ENCODE data around the gene CTSE.
A peak's percentile ranks its signal among the peaks of the same experiment; 100 is the strongest.

Gene CTSE

GRCh38 chr1:206049919-206050600 is 26.4 kb upstream of the CTSE start:
- DNase-seq, result no peak

DNA sequence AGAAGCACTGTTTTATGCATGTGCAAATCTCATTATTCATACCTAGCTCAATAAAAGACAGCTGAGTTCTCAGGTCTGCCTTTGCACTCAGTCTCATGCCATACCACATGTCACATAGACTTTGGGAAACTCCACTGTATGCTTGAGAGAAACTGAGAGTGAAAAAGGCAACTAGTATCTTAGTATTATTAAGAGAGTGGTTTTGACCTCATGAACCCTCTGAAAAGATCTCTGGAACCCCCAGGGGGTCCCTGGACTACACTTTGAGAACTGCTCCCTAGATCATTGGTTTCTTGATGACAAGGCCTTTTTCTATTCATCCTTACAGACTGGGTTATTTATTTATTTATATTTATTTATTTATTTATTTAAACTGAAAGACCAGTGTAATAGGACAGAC is 25.6 kb upstream of the CTSE start:
- DNase-seq, result no peak

- DNase-seq, result no peak
Measured at GRCh38 chr1:206048582-206048981, 24.9 kb upstream of the CTSE start.

DNA sequence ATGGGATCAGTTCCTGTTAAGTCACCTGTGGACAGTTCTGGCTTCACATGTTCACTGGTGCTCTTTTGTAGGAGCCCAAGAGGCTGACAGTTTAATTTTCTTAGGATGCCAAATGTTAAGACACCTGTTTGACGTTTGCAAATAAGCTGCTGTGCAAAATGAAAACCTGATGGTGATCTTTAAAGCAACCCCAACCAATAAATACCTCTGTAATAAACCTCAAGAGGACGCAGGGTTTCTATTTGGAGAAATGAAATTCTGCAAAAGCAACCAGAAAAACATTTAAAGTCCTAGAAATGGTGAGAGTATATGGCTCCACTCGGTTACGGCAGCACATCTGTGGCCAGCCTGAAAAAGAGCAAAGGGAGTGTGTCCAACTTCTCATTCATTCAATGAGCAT is 23.6 kb upstream of the CTSE start:
- DNase-seq, result no peak

- no peak for DNase-seq
Measured at GRCh38 chr1:206041640-206042039, 17.9 kb upstream of the CTSE start.

DNA sequence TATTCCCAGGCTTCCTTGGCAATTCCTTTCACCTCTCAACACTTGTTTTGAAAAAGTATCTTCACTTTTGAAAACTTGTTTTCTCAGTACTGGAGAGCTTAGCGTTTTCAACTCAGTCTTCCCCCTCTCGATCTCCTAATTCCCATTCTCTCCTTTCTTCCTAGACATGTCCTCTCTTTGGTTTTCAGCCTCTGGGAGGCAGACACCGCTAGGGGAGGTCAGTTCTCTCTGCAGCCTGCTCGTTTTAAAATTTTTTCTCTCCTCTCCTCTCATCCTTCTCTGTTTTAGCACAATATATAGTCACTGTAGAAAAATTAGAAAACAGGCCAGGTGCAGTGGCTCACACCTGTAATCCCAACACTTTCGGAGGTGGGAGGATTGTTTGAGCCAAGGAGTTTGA is 16.6 kb upstream of the CTSE start:
- no peak for DNase-seq

GRCh38 chr1:206039046-206039973 is 15.6 kb upstream of the CTSE start:
- DNase-seq, result no peak

GRCh38 chr1:206037581-206037980 is 13.9 kb upstream of the CTSE start:
- no peak for DNase-seq

DNA sequence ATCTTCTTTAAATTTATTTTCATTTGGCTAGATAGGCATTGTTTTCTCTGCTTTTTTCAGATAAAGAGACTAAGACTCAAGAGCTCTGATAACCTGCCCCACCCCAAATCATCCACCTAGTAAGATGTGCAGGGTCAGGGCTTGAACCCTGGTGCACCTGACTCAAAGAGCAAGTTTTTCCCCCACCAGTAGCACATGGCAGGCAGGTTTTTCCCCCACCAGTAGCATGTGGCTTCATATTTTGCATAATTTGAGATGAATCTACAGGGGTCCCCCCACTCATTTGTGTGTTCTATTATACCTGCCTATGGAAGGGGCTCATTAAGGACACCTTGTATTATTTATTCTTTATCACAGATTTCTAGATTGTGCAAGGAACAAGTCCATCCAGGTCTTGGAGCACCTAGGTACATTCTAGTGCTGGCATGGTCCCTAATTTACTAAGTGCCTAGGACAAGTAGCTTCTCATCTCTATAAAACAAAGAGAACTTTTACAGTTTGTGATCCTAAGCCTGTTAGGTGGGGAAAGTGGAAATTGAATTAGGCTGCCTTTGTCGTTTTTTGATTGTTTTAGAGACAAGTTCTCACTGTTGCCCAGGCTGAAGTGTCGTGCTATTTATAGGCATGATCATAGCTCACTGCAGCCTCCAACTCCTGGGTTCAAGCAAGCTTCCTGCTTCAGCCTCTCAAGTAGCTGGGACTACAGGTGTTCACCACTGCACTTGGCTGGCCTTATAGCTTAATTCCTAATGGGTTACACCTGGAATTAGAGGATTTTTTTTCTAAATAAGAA is 13.2 kb upstream of the CTSE start:
- no peak for DNase-seq

- DNase-seq, result peak; percentile 26
Measured at GRCh38 chr1:206035027-206035426, 11.3 kb upstream of the CTSE start.

GRCh38 chr1:206032380-206033140 is 8.9 kb upstream of the CTSE start:
- no peak for DNase-seq

DNA sequence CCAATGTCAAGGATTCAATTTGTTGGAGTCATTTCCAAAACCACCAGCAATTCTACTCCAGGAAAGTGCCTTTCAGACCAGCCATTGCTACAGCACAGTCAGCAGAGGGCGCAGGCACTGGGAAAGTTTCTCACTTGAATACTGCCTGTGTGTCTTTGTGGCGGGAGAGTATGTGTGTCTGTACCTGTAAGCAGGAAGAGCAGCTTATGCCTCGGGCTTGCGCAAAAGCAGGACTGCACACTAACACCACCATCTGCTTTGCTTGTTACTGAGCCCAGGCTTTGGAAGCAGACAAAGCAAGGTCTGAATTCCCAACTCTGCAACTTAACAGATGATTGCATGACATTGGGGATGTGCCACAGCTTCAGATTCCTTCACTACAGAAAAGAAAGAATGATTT is 7.0 kb upstream of the CTSE start:
- DNase-seq, result peak; percentile 77

DNA sequence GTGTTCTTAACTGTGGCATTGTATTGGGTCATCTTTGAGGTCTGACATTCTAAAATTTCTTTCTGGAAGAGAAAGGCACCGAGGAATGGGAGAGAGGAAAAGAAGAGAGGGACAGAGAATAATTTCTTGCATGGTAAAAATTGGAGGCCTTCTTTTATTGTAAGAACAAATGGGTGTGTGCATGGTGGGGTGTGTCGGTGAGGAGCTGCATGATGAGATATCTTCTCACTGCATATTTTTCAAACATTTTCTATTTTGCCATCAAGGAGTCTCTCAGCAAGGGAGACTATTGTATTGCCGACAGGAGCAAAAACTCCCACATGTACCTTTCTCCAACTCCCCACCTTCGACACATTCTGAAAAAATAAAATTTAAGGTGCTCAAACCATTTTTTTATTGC is 6.5 kb upstream of the CTSE start:
- no peak for DNase-seq

DNA sequence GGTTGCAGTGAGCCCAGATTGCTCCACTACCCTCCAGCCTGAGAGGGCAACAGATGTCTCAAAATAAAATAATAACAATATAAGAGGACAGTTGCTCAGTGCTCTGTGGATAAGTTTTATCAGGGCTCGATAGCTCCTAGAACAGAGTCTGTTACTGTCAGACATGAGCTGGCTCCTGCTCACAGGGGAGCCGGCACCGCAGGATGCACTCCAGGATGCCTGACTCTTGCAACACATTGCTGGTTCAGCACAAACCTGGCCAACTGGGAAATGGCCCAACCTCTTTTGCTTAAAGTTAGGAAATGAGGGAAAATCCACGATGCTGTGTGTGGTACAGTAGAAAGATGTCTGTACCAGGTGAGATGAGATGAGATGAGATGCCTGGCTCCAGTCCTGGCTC is 5.8 kb upstream of the CTSE start:
- DNase-seq, result no peak

DNA sequence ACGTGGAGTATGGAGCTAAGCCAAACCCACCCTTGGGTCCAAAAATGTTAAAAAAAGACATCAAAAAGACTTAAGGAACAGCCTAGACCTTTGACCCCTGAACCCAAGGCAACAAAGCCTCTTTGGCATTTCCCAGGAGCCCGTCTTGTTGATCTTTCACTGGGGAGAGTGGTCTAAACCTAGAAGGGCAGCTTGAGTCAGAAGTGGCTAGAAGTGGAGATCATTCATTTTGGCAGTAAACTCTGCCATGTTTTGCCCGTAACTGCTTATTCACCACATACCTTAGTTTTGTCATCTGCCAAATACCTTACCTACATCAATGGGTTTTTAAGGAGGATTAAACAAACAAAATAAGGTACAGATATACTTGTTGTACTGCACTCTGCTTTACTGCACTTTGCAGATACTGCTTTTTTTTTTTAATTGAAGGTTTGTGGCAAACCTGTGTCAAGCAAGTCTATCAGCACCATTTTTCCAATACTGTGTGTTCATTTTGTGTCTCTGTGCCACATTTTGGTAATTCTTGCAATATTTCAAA is 1.7 kb upstream of the CTSE start:
- DNase-seq, result no peak

- DNase-seq, result no peak
Measured at GRCh38 chr1:206022766-206023165, 929 bp downstream of the CTSE start.

DNA sequence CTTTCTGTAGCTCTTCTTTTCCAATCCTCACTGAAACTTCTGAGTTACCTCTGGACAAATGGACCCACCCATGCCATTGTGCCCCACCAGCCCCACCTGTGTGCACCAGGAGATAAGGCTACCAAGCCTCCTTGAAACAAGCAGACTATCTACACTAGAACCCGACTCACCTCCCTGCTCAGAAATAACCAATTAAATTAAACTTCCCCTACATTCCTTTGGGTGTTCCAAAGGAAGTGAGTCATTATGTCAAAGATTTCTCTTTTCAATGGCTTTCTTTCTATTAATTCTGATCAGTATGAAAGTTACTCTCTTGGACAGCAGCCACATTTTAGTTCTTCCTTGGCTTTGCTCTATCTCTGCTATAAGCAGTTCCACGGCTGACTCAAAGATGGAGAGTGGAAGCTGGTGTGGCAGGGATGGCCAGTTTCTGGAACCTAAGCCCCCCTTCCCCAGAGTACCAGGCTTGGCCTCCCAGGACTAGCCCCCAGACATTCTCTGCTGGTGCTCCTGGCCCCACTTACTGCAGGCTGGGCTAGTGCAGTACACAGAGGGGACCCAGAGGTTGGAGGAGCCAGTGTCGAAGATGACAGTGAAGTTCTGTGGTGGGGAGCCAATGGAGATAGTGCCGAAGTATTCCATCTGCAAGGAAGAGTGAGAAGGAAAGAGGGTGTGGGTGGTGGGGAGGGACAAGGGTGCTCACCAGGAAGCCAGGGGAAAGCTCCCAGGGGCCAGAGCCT is 1.9 kb downstream of the CTSE start:
- DNase-seq, result no peak

GRCh38 chr1:206021008-206021625 is 2.6 kb downstream of the CTSE start:
- no peak for DNase-seq

DNA sequence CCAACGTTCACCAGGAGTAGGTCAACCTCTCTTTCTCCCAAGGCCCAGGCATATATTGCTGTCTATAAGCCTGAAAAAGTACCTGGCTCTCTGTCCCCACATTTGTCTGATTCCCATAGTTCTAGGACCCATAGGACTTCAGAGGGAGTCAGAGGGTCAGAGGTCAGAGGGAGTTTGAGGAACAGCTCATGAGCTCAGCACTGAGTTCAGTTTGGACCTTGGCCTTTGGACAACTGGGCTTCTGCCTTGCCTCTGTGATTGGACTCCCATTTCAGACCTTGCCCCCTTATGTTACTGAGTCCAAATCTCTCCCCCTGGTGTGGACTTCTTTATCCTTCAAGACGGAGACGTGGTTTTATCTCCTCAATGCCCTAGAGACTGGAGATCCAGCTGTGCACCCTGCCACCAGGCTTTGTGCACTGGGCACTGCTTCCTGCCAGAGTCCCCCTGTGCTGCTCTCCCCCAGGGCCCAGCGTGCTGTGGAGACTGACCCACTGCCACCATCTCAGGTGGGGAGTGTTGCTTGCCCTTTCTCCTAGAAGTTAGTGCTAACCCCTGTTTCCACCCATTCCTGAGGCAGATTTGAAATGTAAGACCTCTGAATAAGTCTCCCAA is 3.2 kb downstream of the CTSE start:
- DNase-seq, result no peak

DNA sequence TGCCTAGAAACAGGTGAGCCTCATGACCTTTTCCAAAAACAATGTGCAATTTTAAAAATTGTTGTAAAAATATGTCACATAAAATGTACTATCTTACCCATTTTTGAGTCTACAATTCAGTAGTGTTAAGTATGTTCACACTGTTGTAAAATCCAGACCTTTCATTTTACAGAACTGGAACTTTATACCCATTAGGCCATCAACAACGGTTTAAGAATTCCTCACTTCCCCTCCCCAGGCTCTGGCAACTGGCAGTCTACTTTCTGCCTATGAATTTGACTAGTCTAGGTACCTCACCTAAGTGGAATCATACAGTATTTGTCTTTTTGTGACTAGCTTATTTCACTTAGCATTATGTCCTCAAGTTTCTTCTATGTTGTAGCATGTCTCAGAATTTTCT is 8.6 kb downstream of the CTSE start:
- DNase-seq, result no peak

GRCh38 chr1:206014601-206015000 is 9.1 kb downstream of the CTSE start:
- no peak for DNase-seq
